CD1c-positive myeloid dendritic cell (primary cell): ENCODE data around the gene UTP4.
"Not testable (repeated sequence)": the region's sequence is repeated elsewhere in the genome, so short reads cannot be mapped to it uniquely, and the experiment has no call there.

Experiments
- DNase-seq: peaks from one replicate; pipeline ENCODE4 v3.0.0-alpha.2; 2016; ENCODE audit errors: extremely low spot score

UTP4 gene

GRCh38 chr16:69131167-69131838 lies 1.1 kb upstream of the UTP4 start:
- peak; percentile 51 for DNase-seq

GRCh38 chr16:69131839-69132423 lies 518 bp upstream of the UTP4 start:
- peak; percentile 37 for DNase-seq

- peak; percentile 7 for DNase-seq
Observed at GRCh38 chr16:69133373-69133954, 1.0 kb downstream of the UTP4 start.

- DNase-seq: no peak
Observed at GRCh38 chr16:69138608-69139007, 6.2 kb downstream of the UTP4 start.

- not testable (repeated sequence) for DNase-seq
Observed at GRCh38 chr16:69139464-69139863, 7.0 kb downstream of the UTP4 start.

GRCh38 chr16:69141014-69141413 lies 8.6 kb downstream of the UTP4 start:
- DNase-seq: no peak

GRCh38 chr16:69141936-69142335 lies 9.5 kb downstream of the UTP4 start:
- DNase-seq: no peak

- DNase-seq: no peak
Observed at GRCh38 chr16:69143116-69143515, 10.7 kb downstream of the UTP4 start.

GRCh38 chr16:69145658-69146057 lies 13.2 kb downstream of the UTP4 start:
- no peak for DNase-seq

- DNase-seq: not testable (repeated sequence)
Observed at GRCh38 chr16:69149621-69150020, 17.2 kb downstream of the UTP4 start.

- peak; percentile 81 for DNase-seq
Observed at GRCh38 chr16:69150146-69150865, 17.9 kb downstream of the UTP4 start.

GRCh38 chr16:69157196-69157595 lies 24.7 kb downstream of the UTP4 start:
- peak; percentile 39 for DNase-seq

GRCh38 chr16:69160192-69160591 lies 27.7 kb downstream of the UTP4 start:
- no peak for DNase-seq

- DNase-seq: no peak
Observed at GRCh38 chr16:69165584-69165983, 33.1 kb downstream of the UTP4 start.

GRCh38 chr16:69166221-69166833 lies 33.9 kb downstream of the UTP4 start:
- DNase-seq: peak; percentile 49

- no peak for DNase-seq
Observed at GRCh38 chr16:69166946-69167930, 34.8 kb downstream of the UTP4 start.

GRCh38 chr16:69169051-69169450 lies 36.6 kb downstream of the UTP4 start:
- DNase-seq: no peak

- DNase-seq: no peak
Observed at GRCh38 chr16:69169607-69170352, 37.3 kb downstream of the UTP4 start.

- DNase-seq: peak; percentile 81
Observed at GRCh38 chr16:69171325-69172084, 39.1 kb downstream of the UTP4 start.
